Esophagus squamous epithelium (tissue), 5 donors: ENCODE data around the gene ETV6. TPM values are rescaled to one million over a fixed set of nuclear protein-coding genes. Genes with fewer than 3 reads are reported as not detected.
A peak's percentile ranks its signal among the peaks of the same experiment; 100 is the strongest.

Source experiments
- DNase-seq: peaks from one replicate; lab custom pipeline; 2025; lab: John Stamatoyannopoulos, UW
- H3K27ac ChIP-seq, 4 donors: fragments of 200-600 bp; sonication (generic); one replicate each; pipeline ENCODE4 v1.5.1; 2016 to 2019; ENCODE audit warnings: mild to moderate bottlenecking in 1 of 4
- H3K27me3 ChIP-seq, 4 donors: fragments of 200-600 bp; sonication (generic); 1 replicate in 3 of 4; 2 replicates in 1 of 4; pipeline versions ENCODE4 v1.5.1 to v1.6.0; 2017 to 2021; ENCODE audit warnings: antibody characterized with exemption in 1 of 4
- H3K36me3 ChIP-seq, 3 donors: fragments of 200-600 bp; sonication (generic); one replicate each; pipeline ENCODE4 v1.5.1; 2016 to 2019
- H3K4me1 ChIP-seq, 3 donors: fragments of 200-600 bp; sonication (generic); one replicate each; pipeline ENCODE4 v1.5.1; 2017 to 2019
- H3K4me3 ChIP-seq, 4 donors: fragments of 200-600 bp; sonication (generic); 1 replicate in 3 of 4; 2 replicates in 1 of 4; pipeline ENCODE4 v1.5.1; 2016 to 2019; ENCODE audit warnings: mild to moderate bottlenecking in 2 of 4, moderate library complexity in 1 of 4
- H3K9me3 ChIP-seq, 3 donors: fragments of 200-600 bp; sonication (generic); one replicate each; pipeline ENCODE4 v1.5.1; 2016 to 2019
- POLR2A ChIP-seq, 4 donors: fragments of 450-650 bp; IDR thresholded peaks; one replicate each; pipeline ENCODE4 v1.6.1; 2017; ENCODE audit warnings: antibody characterized with exemption in 4 of 4, mild to moderate bottlenecking in 4 of 4, moderate library complexity in 3 of 4
- WGBS, 2 donors: methylation state at CpG; one replicate each; pipeline ENCODE4 v1.1.5; 2018; 5-methylcytosine and 5-hydroxymethylcytosine counted together
- intact Hi-C: fragments of 100-400 bp; cut with DNase I; formaldehyde crosslinking; loops from one replicate; pipeline ENCODE4 v1.15.0; 2022
- total RNA-seq, 4 donors: library from RNA; depleted of rRNA; stranded (reverse); fragments of >200 nt; gene quantifications; one replicate each; pipeline ENCODE4 v1.1.0, GENCODE V29; 2016
- TF ChIP-seq, protein P1 (sequence below), 6 experiments: fragments of 450-650 bp in 4 of 6; fragments of 200-600 bp in 2 of 6; sonication (generic) in 2 of 6; IDR thresholded peaks; one replicate each; pipeline ENCODE4 v1.5.1; 2016 to 2019; ENCODE audit warnings: antibody characterized with exemption in 6 of 6, mild to moderate bottlenecking in 4 of 6, moderate library complexity in 4 of 6
- donor health status: DM: yes; HTN: yes; CAD: no.

ETV6 gene
- total RNA-seq, 4 donors from 2014 or later, result 11.3 to 17.3 (median 13.8) TPM

DNA sequence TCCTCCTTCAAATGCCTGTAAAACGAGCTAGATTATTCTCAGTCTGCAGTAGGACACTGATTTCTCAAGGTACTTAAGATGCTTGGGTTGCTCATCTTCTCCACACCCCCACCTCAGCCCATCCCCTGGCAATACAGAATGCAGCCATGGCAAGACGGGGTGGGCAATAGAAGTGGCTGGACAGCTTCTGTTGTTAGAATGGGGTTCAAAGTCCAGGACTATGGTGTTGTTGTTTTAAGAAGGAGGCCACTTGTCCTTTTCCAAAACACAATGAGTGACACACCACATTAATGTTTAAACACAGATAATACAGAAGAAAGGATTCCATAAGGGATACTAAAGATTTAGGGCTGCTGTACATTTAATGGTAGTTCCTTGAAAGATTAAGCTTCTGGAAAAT is 232.4 kb downstream of the ETV6 start:
- intact Hi-C loops, result no loop called here
- TF ChIP-seq, protein P1, sequence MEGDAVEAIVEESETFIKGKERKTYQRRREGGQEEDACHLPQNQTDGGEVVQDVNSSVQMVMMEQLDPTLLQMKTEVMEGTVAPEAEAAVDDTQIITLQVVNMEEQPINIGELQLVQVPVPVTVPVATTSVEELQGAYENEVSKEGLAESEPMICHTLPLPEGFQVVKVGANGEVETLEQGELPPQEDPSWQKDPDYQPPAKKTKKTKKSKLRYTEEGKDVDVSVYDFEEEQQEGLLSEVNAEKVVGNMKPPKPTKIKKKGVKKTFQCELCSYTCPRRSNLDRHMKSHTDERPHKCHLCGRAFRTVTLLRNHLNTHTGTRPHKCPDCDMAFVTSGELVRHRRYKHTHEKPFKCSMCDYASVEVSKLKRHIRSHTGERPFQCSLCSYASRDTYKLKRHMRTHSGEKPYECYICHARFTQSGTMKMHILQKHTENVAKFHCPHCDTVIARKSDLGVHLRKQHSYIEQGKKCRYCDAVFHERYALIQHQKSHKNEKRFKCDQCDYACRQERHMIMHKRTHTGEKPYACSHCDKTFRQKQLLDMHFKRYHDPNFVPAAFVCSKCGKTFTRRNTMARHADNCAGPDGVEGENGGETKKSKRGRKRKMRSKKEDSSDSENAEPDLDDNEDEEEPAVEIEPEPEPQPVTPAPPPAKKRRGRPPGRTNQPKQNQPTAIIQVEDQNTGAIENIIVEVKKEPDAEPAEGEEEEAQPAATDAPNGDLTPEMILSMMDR (IDR thresholded peaks at IDR 0.05), result no peak
- TF ChIP-seq POLR2A (IDR thresholded peaks at IDR 0.05), result no peak
- peaks cover 0 to 35% (median 0%) of the 10 kb centered on the region in 3 donors for H3K36me3 ChIP-seq
- H3K9me3 ChIP-seq, result no peaks in the 10 kb centered on the region
- no peak for DNase-seq
- peaks cover 37 to 70% (median 43%) of the 10 kb centered on the region in 3 donors for H3K4me1 ChIP-seq
- H3K27ac ChIP-seq, result no peak overlapping the region
- no peak overlapping the region for H3K4me3 ChIP-seq
- 88 to 93% methylated on average over 1 to 2 of the region's 2 CpGs for WGBS, 2 donors
- H3K27me3 ChIP-seq, result no peaks in the 10 kb centered on the region

DNA sequence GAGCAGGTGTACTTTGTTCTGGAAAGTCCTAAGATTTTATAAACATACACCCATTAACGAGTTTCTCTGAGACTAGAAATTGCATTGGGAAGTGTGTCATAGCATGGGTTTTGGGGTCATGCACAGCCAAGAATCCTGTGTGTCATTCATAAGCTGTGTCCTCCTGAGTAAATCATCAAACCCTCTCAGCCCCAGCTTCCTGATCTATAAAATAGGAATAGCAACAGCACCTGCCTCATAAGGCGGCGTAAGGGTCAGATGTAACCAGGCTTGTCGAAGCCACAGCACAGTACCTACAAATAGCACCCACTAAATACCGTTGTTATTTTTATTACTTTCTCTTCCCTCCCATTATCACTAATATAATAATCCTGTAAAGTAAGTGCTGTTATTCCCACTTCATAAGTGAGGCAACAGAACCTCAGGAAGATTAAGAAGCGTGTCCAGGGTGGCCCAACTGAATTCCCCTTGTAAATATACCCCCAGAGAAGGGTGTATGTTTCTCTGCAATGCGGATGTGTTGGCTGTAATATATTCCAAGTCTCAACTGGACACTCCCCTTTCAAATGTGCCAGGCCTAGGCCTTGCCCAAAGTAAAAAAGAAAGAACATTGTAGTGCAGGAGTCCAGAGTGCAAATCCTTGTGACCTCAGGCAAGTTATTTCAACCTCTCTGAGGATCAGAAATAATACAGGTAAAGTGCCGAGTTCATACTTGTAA is 233.0 kb downstream of the ETV6 start:
- H3K4me3 ChIP-seq, result no peak overlapping the region
- no peak for DNase-seq
- H3K36me3 ChIP-seq, result peaks cover 0 to 41% (median 0%) of the 10 kb centered on the region in 3 donors
- intact Hi-C loops, result no loop called here
- TF ChIP-seq POLR2A (IDR thresholded peaks at IDR 0.05), result no peak
- TF ChIP-seq, protein P1 (IDR thresholded peaks at IDR 0.05), result no peak
- H3K27ac ChIP-seq, result no peak overlapping the region
- H3K27me3 ChIP-seq, result no peaks in the 10 kb centered on the region
- peaks cover 34 to 64% (median 40%) of the 10 kb centered on the region in 3 donors for H3K4me1 ChIP-seq
- no peaks in the 10 kb centered on the region for H3K9me3 ChIP-seq
- 71 to 85% methylated on average over 8 of the region's 8 CpGs for WGBS, 2 donors

DNA sequence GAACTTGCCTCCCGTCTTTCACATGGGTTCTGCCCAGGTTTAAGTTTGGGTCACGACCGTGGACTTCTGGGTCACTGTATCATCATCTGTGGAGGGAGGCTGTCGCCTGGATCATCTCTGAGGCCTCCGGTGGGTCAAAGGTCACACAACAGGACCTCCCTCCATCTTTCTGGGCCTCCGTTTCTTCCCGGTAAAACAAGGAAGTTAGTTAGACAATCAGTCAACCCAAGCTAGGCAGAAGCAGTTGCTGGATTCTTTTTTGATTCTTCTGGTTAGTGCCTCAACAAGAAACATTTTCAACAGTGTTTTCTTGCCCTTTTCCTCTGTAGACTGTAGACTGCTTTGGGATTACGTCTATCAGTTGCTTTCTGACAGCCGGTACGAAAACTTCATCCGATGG is 234.6 kb downstream of the ETV6 start:
- Histone ChIP-seq H3K4me1 (peaks cover 19 to 48% (median 25%) of the 10 kb centered on the region in 3 donors), H3K36me3 (peaks cover 0 to 57% (median 0%) of the 10 kb centered on the region in 3 donors), H3K9me3 (no peaks in the 10 kb centered on the region), H3K4me3 (no peak overlapping the region), H3K27me3 (no peaks in the 10 kb centered on the region), H3K27ac (peak overlapping the region; percentile 53 to 84 (median 70))
- DNase-seq, result no peak
- WGBS, 2 donors, result 82 to 87% methylated on average over 6 to 11 of the region's 11 CpGs
- intact Hi-C loops, result no loop called here
- no peak for TF ChIP-seq POLR2A (IDR thresholded peaks at IDR 0.05)
- TF ChIP-seq, protein P1 (IDR thresholded peaks at IDR 0.05), result no peak

DNA sequence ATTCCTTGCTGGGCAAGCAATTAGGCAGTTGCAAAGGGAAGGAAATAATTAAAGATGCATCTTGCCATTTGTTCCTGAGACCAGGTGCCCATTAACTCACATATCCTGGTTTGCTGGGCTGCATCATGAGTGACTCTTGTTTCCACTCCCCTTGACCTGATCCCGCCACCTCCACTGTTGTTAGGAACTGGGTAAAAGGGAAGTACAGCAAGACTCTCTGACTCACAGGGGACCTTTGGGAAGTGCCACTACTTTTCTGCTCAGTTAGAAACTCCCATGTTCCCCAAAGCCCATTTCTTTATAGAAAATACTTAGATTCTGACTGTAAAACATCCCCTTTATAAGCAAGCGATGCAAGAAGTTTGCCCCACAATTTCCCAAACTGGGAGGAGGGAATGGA is 235.2 kb downstream of the ETV6 start:
- Histone ChIP-seq H3K27me3 (no peaks in the 10 kb centered on the region), H3K4me3 (no peak overlapping the region), H3K27ac (peak overlapping the region; percentile 53 to 84 (median 70)), H3K4me1 (peaks cover 19 to 42% (median 25%) of the 10 kb centered on the region in 3 donors), H3K9me3 (no peaks in the 10 kb centered on the region), H3K36me3 (peaks cover 0 to 63% (median 0%) of the 10 kb centered on the region in 3 donors)
- 55 to 82% methylated on average over 2 of the region's 2 CpGs for WGBS, 2 donors
- intact Hi-C loops, result no loop called here
- DNase-seq, result no peak
- TF ChIP-seq POLR2A (IDR thresholded peaks at IDR 0.05), result no peak
- TF ChIP-seq, protein P1 (IDR thresholded peaks at IDR 0.05), result no peak

DNA sequence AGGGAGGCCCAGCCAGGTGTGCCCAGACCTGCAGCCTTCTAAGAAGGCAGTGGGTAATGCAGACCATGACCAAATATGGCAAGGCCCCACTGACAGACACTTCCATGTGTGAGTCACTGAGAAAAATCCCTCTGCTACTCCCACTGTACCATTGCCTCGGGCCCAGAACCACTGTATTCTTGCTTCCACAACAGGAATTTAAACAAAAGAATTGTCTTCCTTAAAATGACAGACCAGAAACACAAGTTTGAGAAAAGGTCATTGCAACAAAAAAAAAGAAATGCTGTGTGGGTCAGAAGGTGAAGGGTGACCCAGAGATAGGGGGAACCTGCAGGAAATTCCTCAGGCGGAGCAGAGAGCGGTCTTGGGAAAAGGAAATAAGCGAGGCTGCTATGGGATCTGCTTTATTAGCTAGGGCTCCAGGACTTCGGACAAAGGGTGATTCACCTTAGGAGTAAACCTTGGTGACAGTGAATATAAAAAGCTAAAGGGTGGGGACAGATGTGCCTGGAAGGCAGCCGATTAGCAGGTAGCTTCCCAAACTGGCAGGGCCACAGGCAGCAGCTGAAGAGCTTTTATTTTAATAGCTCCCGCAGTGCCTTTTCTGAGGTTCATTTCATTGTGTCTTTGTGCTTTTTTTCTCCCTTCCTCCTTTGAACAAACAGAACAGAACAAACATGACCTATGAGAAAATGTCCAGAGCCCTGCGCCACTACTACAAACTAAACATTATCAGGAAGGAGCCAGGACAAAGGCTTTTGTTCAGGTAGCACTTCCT is 236.0 kb downstream of the ETV6 start:
- DNase-seq, result no peak
- 47 to 49% methylated on average over 8 of the region's 8 CpGs for WGBS, 2 donors

More for the DNA sequence above, 236.0 kb downstream of the ETV6 start:
- Histone ChIP-seq H3K4me1 (peaks cover 19 to 41% (median 25%) of the 10 kb centered on the region in 3 donors), H3K4me3 (no peak overlapping the region), H3K36me3 (peaks cover 0 to 69% (median 0%) of the 10 kb centered on the region in 3 donors), H3K27ac (peak overlapping the region; percentile 53 to 84 (median 70)), H3K9me3 (no peaks in the 10 kb centered on the region), H3K27me3 (no peaks in the 10 kb centered on the region)
- intact Hi-C loops, result no loop called here
- TF ChIP-seq, protein P1 (IDR thresholded peaks at IDR 0.05), result no peak
- no peak for TF ChIP-seq POLR2A (IDR thresholded peaks at IDR 0.05)
